Measurements from ENCODE around the gene CHRNA9.

CHRNA9 gene

GRCh38 chr4:40363382-40363920 lies 28.3 kb downstream of the CHRNA9 start:
- DNase-seq (ENCODE audit: extremely low spot score): no peak
- TF ChIP-seq L3MBTL2 (conservative IDR thresholded peaks at IDR 0.05) (no peak), ARNT (IDR thresholded peaks at IDR 0.05) (no peak), LEF1 (IDR thresholded peaks at IDR 0.05; ENCODE audit: borderline replicate concordance) (no peak), TARDBP (IDR thresholded peaks at IDR 0.05) (no peak), BHLHE40 (IDR thresholded peaks at IDR 0.05; ENCODE audit: borderline replicate concordance) (no peak), HDGF (IDR thresholded peaks at IDR 0.05; ENCODE audit: borderline replicate concordance) (no peak), CTBP1 (IDR thresholded peaks at IDR 0.05; ENCODE audit: borderline replicate concordance) (no peak)
- ChIA-PET POLR2A (no interaction called here), CTCF (no interaction called here)

- ChIA-PET POLR2A (no interaction called here), CTCF (interaction anchor here (0.7 kb wide), 1 partner anchor 1547 kb away, joined by 3 read pairs; no protein-coding TSS in a partner anchor)
- no peak for TF ChIP-seq TARDBP (IDR thresholded peaks at IDR 0.05)
- no peak for TF ChIP-seq NFRKB (IDR thresholded peaks at IDR 0.05)
- no peak for TF ChIP-seq L3MBTL2 (conservative IDR thresholded peaks at IDR 0.05)
- TF ChIP-seq ARNT (IDR thresholded peaks at IDR 0.05): no peak
- TF ChIP-seq SUZ12 (IDR thresholded peaks at IDR 0.05): no peak
- TF ChIP-seq HDGF (IDR thresholded peaks at IDR 0.05; ENCODE audit: borderline replicate concordance): no peak
- TF ChIP-seq SP1 (IDR thresholded peaks at IDR 0.05): no peak
- TF ChIP-seq ZNF384 (IDR thresholded peaks at IDR 0.05): no peak
- no peak for TF ChIP-seq FOXA1 (IDR thresholded peaks at IDR 0.05)
- TF ChIP-seq BHLHE40 (IDR thresholded peaks at IDR 0.05; ENCODE audit: borderline replicate concordance): no peak
- no peak for TF ChIP-seq FOXM1 (IDR thresholded peaks at IDR 0.05; ENCODE audit: borderline replicate concordance)
- no peak for TF ChIP-seq LEF1 (IDR thresholded peaks at IDR 0.05; ENCODE audit: borderline replicate concordance)
- no peak for TF ChIP-seq CTBP1 (IDR thresholded peaks at IDR 0.05; ENCODE audit: borderline replicate concordance)
- DNase-seq (ENCODE audit: extremely low spot score): no peak
Measured at GRCh38 chr4:40363945-40364344, 28.8 kb downstream of the CHRNA9 start.

GRCh38 chr4:40365766-40366165 lies 30.6 kb downstream of the CHRNA9 start:
- ChIA-PET POLR2A (no interaction called here), CTCF (no interaction called here)
- no peak for DNase-seq (ENCODE audit: extremely low spot score)
- TF ChIP-seq FOXM1 (IDR thresholded peaks at IDR 0.05; ENCODE audit: borderline replicate concordance): no peak
- no peak for TF ChIP-seq L3MBTL2 (conservative IDR thresholded peaks at IDR 0.05)
- no peak for TF ChIP-seq NFRKB (IDR thresholded peaks at IDR 0.05)
- no peak for TF ChIP-seq FOXA1 (IDR thresholded peaks at IDR 0.05)
- TF ChIP-seq SUZ12 (IDR thresholded peaks at IDR 0.05): no peak
- no peak for TF ChIP-seq HDGF (IDR thresholded peaks at IDR 0.05; ENCODE audit: borderline replicate concordance)

- TF ChIP-seq BHLHE40 (IDR thresholded peaks at IDR 0.05; ENCODE audit: borderline replicate concordance) (no peak), ZNF384 (IDR thresholded peaks at IDR 0.05) (no peak), FOXM1 (IDR thresholded peaks at IDR 0.05; ENCODE audit: borderline replicate concordance) (no peak), CTBP1 (IDR thresholded peaks at IDR 0.05; ENCODE audit: borderline replicate concordance) (no peak), SUZ12 (IDR thresholded peaks at IDR 0.05) (no peak), LEF1 (IDR thresholded peaks at IDR 0.05; ENCODE audit: borderline replicate concordance) (no peak), FOXK2 (IDR thresholded peaks at IDR 0.05) (no peak), ARNT (IDR thresholded peaks at IDR 0.05) (no peak), PKNOX1 (IDR thresholded peaks at IDR 0.05) (no peak), SP1 (IDR thresholded peaks at IDR 0.05) (no peak), HDGF (IDR thresholded peaks at IDR 0.05; ENCODE audit: borderline replicate concordance) (no peak), NFRKB (IDR thresholded peaks at IDR 0.05) (no peak), TARDBP (IDR thresholded peaks at IDR 0.05) (no peak), ELF4 (IDR thresholded peaks at IDR 0.05) (no peak), L3MBTL2 (conservative IDR thresholded peaks at IDR 0.05) (no peak), FOXA1 (IDR thresholded peaks at IDR 0.05) (no peak)
- ChIA-PET POLR2A (interaction anchor here (0.6 kb wide), 1 partner anchor 32 kb away, joined by 4 read pairs; no protein-coding TSS in a partner anchor), CTCF (no interaction called here)
- no peak for DNase-seq (ENCODE audit: extremely low spot score)
Measured at GRCh38 chr4:40367451-40367850, 32.3 kb downstream of the CHRNA9 start.

GRCh38 chr4:40369437-40370274 lies 34.5 kb downstream of the CHRNA9 start:
- no peak for DNase-seq (ENCODE audit: extremely low spot score)
- ChIA-PET CTCF (no interaction called here), POLR2A (no interaction called here)
- TF ChIP-seq LEF1 (IDR thresholded peaks at IDR 0.05; ENCODE audit: borderline replicate concordance): no peak
- TF ChIP-seq ELF4 (IDR thresholded peaks at IDR 0.05): no peak
- no peak for TF ChIP-seq BHLHE40 (IDR thresholded peaks at IDR 0.05; ENCODE audit: borderline replicate concordance)
- no peak for TF ChIP-seq FOXM1 (IDR thresholded peaks at IDR 0.05; ENCODE audit: borderline replicate concordance)
- TF ChIP-seq TARDBP (IDR thresholded peaks at IDR 0.05): no peak
- TF ChIP-seq SP1 (IDR thresholded peaks at IDR 0.05): no peak
- no peak for TF ChIP-seq ZNF384 (IDR thresholded peaks at IDR 0.05)
- TF ChIP-seq NFRKB (IDR thresholded peaks at IDR 0.05): no peak
- TF ChIP-seq FOXA1 (IDR thresholded peaks at IDR 0.05): no peak
- TF ChIP-seq FOXK2 (IDR thresholded peaks at IDR 0.05): no peak
- no peak for TF ChIP-seq PKNOX1 (IDR thresholded peaks at IDR 0.05)
- no peak for TF ChIP-seq CTBP1 (IDR thresholded peaks at IDR 0.05; ENCODE audit: borderline replicate concordance)
- TF ChIP-seq ARNT (IDR thresholded peaks at IDR 0.05): no peak
- no peak for TF ChIP-seq L3MBTL2 (conservative IDR thresholded peaks at IDR 0.05)
- no peak for TF ChIP-seq HDGF (IDR thresholded peaks at IDR 0.05; ENCODE audit: borderline replicate concordance)
- no peak for TF ChIP-seq SUZ12 (IDR thresholded peaks at IDR 0.05)

GRCh38 chr4:40372651-40373050 lies 37.5 kb downstream of the CHRNA9 start:
- TF ChIP-seq SP1 (IDR thresholded peaks at IDR 0.05): no peak
- no peak for TF ChIP-seq FOXM1 (IDR thresholded peaks at IDR 0.05; ENCODE audit: borderline replicate concordance)
- no peak for DNase-seq (ENCODE audit: extremely low spot score)

More at GRCh38 chr4:40372651-40373050, 37.5 kb downstream of the CHRNA9 start:
- ChIA-PET POLR2A (no interaction called here), CTCF (no interaction called here)
